ES-I3 (cell line): ENCODE measurements around the gene NDFIP1.

Source experiments
- H3K36me3 ChIP-seq: 2 replicates; pipeline ENCODE4 v1.6.1; 2013; ENCODE audit warnings: mild to moderate bottlenecking, low read length, control low read depth, moderate library complexity; ENCODE audit not compliant: insufficient read depth
- H3K4me1 ChIP-seq: 2 replicates; pipeline ENCODE4 v1.6.1; 2013; ENCODE audit warnings: mild to moderate bottlenecking, control low read depth, low read length; ENCODE audit not compliant: insufficient read depth
- H3K9ac ChIP-seq: 2 replicates; pipeline ENCODE4 v1.6.1; 2013; ENCODE audit warnings: low read depth, mild to moderate bottlenecking, low read length, moderate library complexity
- H3K9me3 ChIP-seq: 2 replicates; pipeline ENCODE4 v1.6.1; 2013; ENCODE audit warnings: mild to moderate bottlenecking, low read length, moderate library complexity; ENCODE audit not compliant: control insufficient read depth, insufficient read depth

Gene NDFIP1

GRCh38 chr5:142168365-142168764 lies 59.8 kb downstream of the NDFIP1 start:
- Histone ChIP-seq H3K9ac (no peak overlapping the region), H3K4me1 (0 out of 2 replicates have a peak, but pooled peaks cover 4% of the 10 kb centered on the region), H3K36me3 (no peaks in the 10 kb centered on the region), H3K9me3 (no peaks in the 10 kb centered on the region)

- Histone ChIP-seq H3K4me1 (peaks cover 11% of the 10 kb centered on the region), H3K36me3 (no peaks in the 10 kb centered on the region), H3K9ac (no peak overlapping the region), H3K9me3 (no peaks in the 10 kb centered on the region)
Observed at GRCh38 chr5:142170254-142170953, 61.8 kb downstream of the NDFIP1 start.

- Histone ChIP-seq H3K4me1 (peaks cover 20% of the 10 kb centered on the region), H3K9ac (no peak overlapping the region), H3K36me3 (no peaks in the 10 kb centered on the region), H3K9me3 (no peaks in the 10 kb centered on the region)
Observed at GRCh38 chr5:142171270-142171669, 62.7 kb downstream of the NDFIP1 start.

DNA sequence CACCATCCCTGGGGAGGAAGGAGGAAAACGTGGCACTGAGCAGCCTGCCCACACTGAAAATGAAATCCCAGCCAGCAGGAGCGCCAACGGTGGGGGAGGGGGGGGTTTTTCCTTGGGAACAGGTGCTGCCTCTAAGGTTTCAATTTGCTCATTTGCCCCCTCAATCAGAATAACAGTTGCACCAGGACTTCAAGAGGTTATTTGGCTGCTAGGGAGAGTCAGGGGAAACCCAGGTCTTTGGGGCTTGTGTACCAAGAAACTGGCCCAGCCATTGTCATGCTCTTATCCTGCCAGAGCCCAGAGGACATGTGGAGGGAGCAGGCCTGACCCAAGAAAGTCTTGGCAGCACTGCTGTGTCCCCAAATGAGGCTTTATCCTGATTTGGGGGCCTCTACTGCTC lies 66.5 kb downstream of the NDFIP1 start:
- Histone ChIP-seq H3K4me1 (peaks cover 16% of the 10 kb centered on the region), H3K9ac (no peak overlapping the region), H3K36me3 (no peaks in the 10 kb centered on the region), H3K9me3 (no peaks in the 10 kb centered on the region)

DNA sequence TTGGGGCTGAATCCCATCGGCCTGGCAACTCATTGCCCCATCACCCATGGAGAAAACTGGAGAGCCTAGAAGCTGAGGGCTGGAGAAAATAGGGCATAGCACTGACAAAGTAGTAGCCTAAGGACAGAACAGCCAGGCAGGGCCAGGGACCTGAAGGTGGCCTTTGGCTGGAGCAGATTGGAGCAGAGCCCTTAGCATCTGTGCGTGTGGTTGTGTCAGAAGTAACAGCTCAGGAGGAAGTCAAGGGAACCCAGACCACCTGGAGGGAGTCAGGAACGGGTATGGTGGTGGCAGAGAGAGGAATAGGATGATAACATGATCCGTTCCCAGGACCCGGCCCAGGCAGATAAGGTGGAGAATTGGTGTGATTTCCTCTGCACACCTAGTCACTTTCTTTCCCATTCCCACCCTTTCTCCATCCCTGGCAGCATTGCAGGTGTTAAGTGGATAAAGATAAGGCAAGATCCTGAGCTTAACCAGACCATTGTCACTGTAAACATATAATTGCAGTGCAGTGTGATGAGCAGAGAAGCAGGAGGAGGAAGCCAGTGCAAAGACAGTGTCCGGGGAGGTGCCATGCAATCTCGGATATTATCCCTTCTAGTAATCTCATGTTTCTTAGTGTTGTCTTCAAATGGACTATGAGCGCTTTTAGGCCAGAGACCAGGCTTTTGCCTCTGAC lies 67.0 kb downstream of the NDFIP1 start:
- Histone ChIP-seq H3K36me3 (no peaks in the 10 kb centered on the region), H3K4me1 (peaks cover 16% of the 10 kb centered on the region), H3K9ac (no peak overlapping the region)

GRCh38 chr5:142176255-142176654 lies 67.7 kb downstream of the NDFIP1 start:
- peaks cover 16% of the 10 kb centered on the region for H3K4me1 ChIP-seq
- H3K9me3 ChIP-seq = no peaks in the 10 kb centered on the region
- no peaks in the 10 kb centered on the region for H3K36me3 ChIP-seq
- no peak overlapping the region for H3K9ac ChIP-seq

More for the DNA sequence above, 67.0 kb downstream of the NDFIP1 start:
- no peaks in the 10 kb centered on the region for H3K9me3 ChIP-seq

GRCh38 chr5:142178651-142179050 lies 70.1 kb downstream of the NDFIP1 start:
- Histone ChIP-seq H3K4me1 (peaks cover 16% of the 10 kb centered on the region), H3K9ac (no peak overlapping the region), H3K9me3 (no peaks in the 10 kb centered on the region), H3K36me3 (no peaks in the 10 kb centered on the region)

- no peaks in the 10 kb centered on the region for H3K36me3 ChIP-seq
- no peak overlapping the region for H3K9ac ChIP-seq
- H3K4me1 ChIP-seq = peaks cover 14% of the 10 kb centered on the region
- H3K9me3 ChIP-seq = no peaks in the 10 kb centered on the region
Observed at GRCh38 chr5:142179776-142180387, 71.3 kb downstream of the NDFIP1 start.

GRCh38 chr5:142181096-142181495 lies 72.5 kb downstream of the NDFIP1 start:
- no peaks in the 10 kb centered on the region for H3K36me3 ChIP-seq
- H3K4me1 ChIP-seq = peaks cover 10% of the 10 kb centered on the region
- no peak overlapping the region for H3K9ac ChIP-seq
- H3K9me3 ChIP-seq = no peaks in the 10 kb centered on the region

GRCh38 chr5:142181547-142182163 lies 73.1 kb downstream of the NDFIP1 start:
- Histone ChIP-seq H3K4me1 (peaks cover 14% of the 10 kb centered on the region), H3K9ac (no peak overlapping the region), H3K36me3 (no peaks in the 10 kb centered on the region), H3K9me3 (no peaks in the 10 kb centered on the region)

- peaks cover 14% of the 10 kb centered on the region for H3K4me1 ChIP-seq
- no peak overlapping the region for H3K9ac ChIP-seq
- no peaks in the 10 kb centered on the region for H3K9me3 ChIP-seq
- H3K36me3 ChIP-seq = no peaks in the 10 kb centered on the region
Observed at GRCh38 chr5:142182840-142183239, 74.3 kb downstream of the NDFIP1 start.

DNA sequence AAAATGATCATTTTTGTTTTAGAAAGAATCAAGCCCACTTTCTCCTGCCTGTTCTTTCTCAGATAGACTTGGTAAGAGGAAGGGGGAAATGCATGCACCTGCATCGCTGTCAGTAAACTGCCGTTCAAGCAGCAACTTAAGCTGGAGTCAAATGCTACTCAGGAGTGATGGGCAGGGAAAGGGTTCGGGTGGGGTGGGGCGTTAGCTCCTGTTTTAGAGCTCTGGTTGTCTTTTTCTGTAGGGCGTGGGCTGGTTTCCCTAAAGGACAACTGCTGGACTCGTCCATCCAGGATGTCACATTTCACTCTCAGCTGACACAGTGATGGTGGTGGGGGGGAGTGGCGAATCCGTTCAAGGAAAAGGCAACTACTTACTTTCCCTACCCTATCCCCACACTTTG lies 75.0 kb downstream of the NDFIP1 start:
- no peaks in the 10 kb centered on the region for H3K36me3 ChIP-seq
- H3K9ac ChIP-seq = no peak overlapping the region
- peaks cover 14% of the 10 kb centered on the region for H3K4me1 ChIP-seq
- H3K9me3 ChIP-seq = no peaks in the 10 kb centered on the region

DNA sequence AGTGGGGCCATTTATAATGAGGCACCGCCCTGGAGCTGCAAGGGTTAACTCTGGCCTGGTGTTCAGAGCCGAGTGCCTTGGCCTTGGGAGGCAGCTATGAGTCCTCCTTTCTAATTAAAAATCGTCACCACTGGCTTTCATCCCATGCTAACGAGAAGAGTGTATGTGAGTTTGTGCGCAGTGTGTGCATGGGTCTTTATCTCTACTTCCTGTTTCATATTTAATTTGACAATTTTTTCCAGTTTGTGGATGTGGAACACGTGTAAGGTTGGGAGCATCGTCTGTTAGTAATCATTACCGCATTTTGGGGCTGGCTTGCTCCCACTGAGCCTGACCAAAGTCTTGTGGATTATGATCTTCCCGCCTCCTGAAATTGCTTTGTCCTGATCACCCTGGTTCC lies 76.4 kb downstream of the NDFIP1 start:
- H3K36me3 ChIP-seq = no peaks in the 10 kb centered on the region
- peaks cover 14% of the 10 kb centered on the region for H3K4me1 ChIP-seq
- H3K9ac ChIP-seq = no peak overlapping the region
- no peaks in the 10 kb centered on the region for H3K9me3 ChIP-seq

GRCh38 chr5:142186514-142186856 lies 77.9 kb downstream of the NDFIP1 start:
- Histone ChIP-seq H3K4me1 (peaks cover 16% of the 10 kb centered on the region), H3K9me3 (no peaks in the 10 kb centered on the region), H3K9ac (no peak overlapping the region), H3K36me3 (no peaks in the 10 kb centered on the region)
